Activated T-cell treated with anti-CD3 and anti-CD28 coated beads, Interleukin-2, amount 50 U/mL, for 72 hours (primary cell): Measurements from ENCODE around the gene ARHGAP15. TPM values are rescaled to one million over a fixed set of nuclear protein-coding genes. Genes with fewer than 3 reads are reported as not detected.
A peak's percentile ranks its signal among the peaks of the same experiment; 100 is the strongest.

Experiments
- ATAC-seq, 2 donors: fragments of 150-1000 bp; cut with Tn5 transposase; replicated peaks in 1 of 2; 2 replicates each; pipeline ENCODE4 v1.10.0; 2021; ENCODE audit warnings: moderate library complexity in 2 of 2, mild to moderate bottlenecking in 1 of 2
- DNase-seq, 2 donors: peaks; one replicate each; pipeline ENCODE4 v3.0.0; 2021 to 2022; ENCODE audit warnings: mixed read lengths in 1 of 2
- H3K27ac Mint-ChIP-seq: one replicate; pipeline ENCODE4 v1.8.0; 2022; ENCODE audit warnings: mild to moderate bottlenecking, moderate library complexity, mixed read lengths
- H3K27me3 Mint-ChIP-seq: one replicate; pipeline ENCODE4 v1.8.0; 2022; ENCODE audit warnings: low read depth, mixed read lengths
- H3K36me3 Mint-ChIP-seq, 2 donors: one replicate each; pipeline ENCODE4 v1.8.0; 2022; ENCODE audit warnings: mixed read lengths in 2 of 2, mild to moderate bottlenecking in 1 of 2; ENCODE audit not compliant: insufficient read depth in 2 of 2
- H3K4me1 Mint-ChIP-seq: one replicate; pipeline ENCODE4 v1.8.0; 2022; ENCODE audit warnings: low read depth, mixed read lengths
- H3K4me3 Mint-ChIP-seq, 2 donors: one replicate each; pipeline ENCODE4 v1.8.0; 2022; ENCODE audit warnings: mild to moderate bottlenecking in 2 of 2, mixed read lengths in 2 of 2, moderate library complexity in 2 of 2
- H3K9me3 Mint-ChIP-seq, 2 donors: one replicate each; pipeline ENCODE4 v1.8.0; 2022; ENCODE audit warnings: mixed read lengths in 2 of 2
- total RNA-seq, 2 donors: library from RNA; stranded (reverse); gene quantifications; one replicate each; pipeline ENCODE4 v1.2.3, GENCODE V29; 2022

The ARHGAP15 gene
- total RNA-seq, 2 donors from 2014 or later: 94.6 to 111 TPM

GRCh38 chr2:143282684-143283083 lies 153.5 kb downstream of the ARHGAP15 start:
- Mint-ChIP-seq H3K27me3 (no peaks in the 10 kb centered on the region), H3K4me3 (no peak overlapping the region), H3K9me3 (no peaks in the 10 kb centered on the region), H3K27ac (no peak overlapping the region), H3K36me3 (no peaks in the 10 kb centered on the region), H3K4me1 (peaks cover 35% of the 10 kb centered on the region)
- peak; percentile 23 to 35 for DNase-seq
- ATAC-seq: no peak

- Mint-ChIP-seq H3K36me3 (no peaks in the 10 kb centered on the region), H3K4me1 (peaks cover 29% of the 10 kb centered on the region), H3K27me3 (no peaks in the 10 kb centered on the region), H3K9me3 (no peaks in the 10 kb centered on the region), H3K4me3 (no peak overlapping the region), H3K27ac (peak overlapping the region; percentile 13)
- DNase-seq: peak; percentile 18 to 25
- peak; percentile 53 to 59 for ATAC-seq
These were observed 155.0 kb downstream of the ARHGAP15 start for GRCh38 chr2:143284087-143284675.

- Mint-ChIP-seq H3K36me3 (peaks cover 0 to 1% of the 10 kb centered on the region in 2 donors), H3K4me3 (no peak overlapping the region), H3K4me1 (peaks cover 1% of the 10 kb centered on the region), H3K27me3 (no peaks in the 10 kb centered on the region), H3K27ac (no peak overlapping the region), H3K9me3 (no peaks in the 10 kb centered on the region)
- DNase-seq (no peak), ATAC-seq (no peak)
These were observed 159.8 kb downstream of the ARHGAP15 start for GRCh38 chr2:143289025-143289424.

DNA sequence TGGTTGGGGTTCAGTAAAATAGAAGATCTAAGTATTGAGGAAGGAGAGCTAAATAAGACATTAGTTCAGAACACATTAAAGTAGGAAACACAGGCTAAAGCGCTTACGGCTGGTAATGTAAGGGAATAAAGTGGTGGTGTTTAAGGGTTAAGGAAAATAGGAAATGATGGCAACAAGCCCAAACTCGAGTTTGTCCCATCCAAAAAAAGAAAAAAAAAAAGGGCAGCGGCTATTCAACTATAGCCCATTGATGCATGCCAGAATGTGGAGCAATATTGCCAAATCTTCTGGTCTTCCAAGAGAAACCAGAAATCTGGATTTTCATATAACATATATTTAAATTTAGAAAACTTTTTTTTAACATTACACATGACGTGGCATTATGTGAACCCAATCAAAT lies 161.0 kb downstream of the ARHGAP15 start:
- Mint-ChIP-seq H3K4me3 (no peak overlapping the region), H3K9me3 (no peaks in the 10 kb centered on the region), H3K4me1 (no peaks in the 10 kb centered on the region), H3K27me3 (no peaks in the 10 kb centered on the region), H3K27ac (no peak overlapping the region), H3K36me3 (peaks cover 0 to 1% of the 10 kb centered on the region in 2 donors)
- no peak for DNase-seq
- no peak for ATAC-seq

DNA sequence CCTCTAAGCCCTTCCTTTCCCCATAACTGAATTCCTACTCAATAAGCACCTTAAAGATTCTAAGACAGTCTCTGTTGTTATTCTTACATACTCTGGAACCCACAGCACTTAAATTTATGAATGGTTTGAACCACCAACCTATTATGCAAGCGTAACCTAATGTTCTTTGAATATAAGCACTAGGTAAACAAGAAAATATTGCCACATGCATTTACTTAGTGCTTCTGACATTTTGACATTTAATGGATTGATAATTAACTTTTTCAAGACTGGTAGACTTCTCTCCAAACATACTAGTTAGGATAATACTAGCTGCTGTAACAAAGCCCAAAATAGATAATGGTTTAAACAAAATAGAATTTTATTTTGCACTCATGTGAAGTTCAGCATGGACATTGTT lies 164.8 kb downstream of the ARHGAP15 start:
- Mint-ChIP-seq H3K27me3 (no peaks in the 10 kb centered on the region), H3K4me3 (no peak overlapping the region), H3K4me1 (peaks cover 6% of the 10 kb centered on the region), H3K27ac (no peak overlapping the region), H3K9me3 (no peaks in the 10 kb centered on the region), H3K36me3 (peaks cover 0 to 1% of the 10 kb centered on the region in 2 donors)
- ATAC-seq: no peak
- DNase-seq: no peak

GRCh38 chr2:143296089-143296488 lies 166.9 kb downstream of the ARHGAP15 start:
- Mint-ChIP-seq H3K9me3 (no peaks in the 10 kb centered on the region), H3K36me3 (peaks cover 0 to 3% of the 10 kb centered on the region in 2 donors), H3K4me1 (peaks cover 6% of the 10 kb centered on the region), H3K27ac (no peak overlapping the region), H3K4me3 (no peak overlapping the region), H3K27me3 (no peaks in the 10 kb centered on the region)
- DNase-seq: no peak
- no peak for ATAC-seq

DNA sequence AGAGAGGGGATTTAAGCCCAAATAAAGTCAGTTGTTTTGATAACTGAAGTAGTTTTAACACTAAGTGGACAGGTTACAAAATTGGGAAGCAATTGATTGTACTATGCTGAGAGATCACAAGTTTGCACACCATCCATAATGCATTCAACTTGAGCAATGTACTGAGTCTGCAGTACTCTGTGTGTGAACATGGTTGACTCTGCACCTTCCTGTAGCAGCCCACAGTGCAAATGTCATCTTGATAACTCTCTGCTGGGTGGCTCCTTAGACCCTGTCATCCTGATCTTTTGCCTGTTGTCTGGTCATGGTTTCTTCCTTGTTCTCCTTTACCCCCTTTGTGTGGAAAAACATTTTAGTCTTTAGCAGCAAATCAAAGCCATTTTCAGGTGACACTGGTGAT lies 168.0 kb downstream of the ARHGAP15 start:
- no peak overlapping the region for H3K4me3 Mint-ChIP-seq
- no peak overlapping the region for H3K27ac Mint-ChIP-seq
- H3K27me3 Mint-ChIP-seq: no peaks in the 10 kb centered on the region
- H3K4me1 Mint-ChIP-seq: peaks cover 6% of the 10 kb centered on the region
- no peak for DNase-seq
- H3K9me3 Mint-ChIP-seq: no peaks in the 10 kb centered on the region
- peaks cover 0 to 3% of the 10 kb centered on the region in 2 donors for H3K36me3 Mint-ChIP-seq
- no peak for ATAC-seq

GRCh38 chr2:143300536-143300935 lies 171.3 kb downstream of the ARHGAP15 start:
- Mint-ChIP-seq H3K27ac (no peak overlapping the region), H3K4me1 (peaks cover 6% of the 10 kb centered on the region), H3K9me3 (peaks cover 0 to 2% of the 10 kb centered on the region in 2 donors), H3K27me3 (no peaks in the 10 kb centered on the region), H3K36me3 (peaks cover 0 to 5% of the 10 kb centered on the region in 2 donors), H3K4me3 (no peak overlapping the region)
- no peak for DNase-seq
- no peak for ATAC-seq

DNA sequence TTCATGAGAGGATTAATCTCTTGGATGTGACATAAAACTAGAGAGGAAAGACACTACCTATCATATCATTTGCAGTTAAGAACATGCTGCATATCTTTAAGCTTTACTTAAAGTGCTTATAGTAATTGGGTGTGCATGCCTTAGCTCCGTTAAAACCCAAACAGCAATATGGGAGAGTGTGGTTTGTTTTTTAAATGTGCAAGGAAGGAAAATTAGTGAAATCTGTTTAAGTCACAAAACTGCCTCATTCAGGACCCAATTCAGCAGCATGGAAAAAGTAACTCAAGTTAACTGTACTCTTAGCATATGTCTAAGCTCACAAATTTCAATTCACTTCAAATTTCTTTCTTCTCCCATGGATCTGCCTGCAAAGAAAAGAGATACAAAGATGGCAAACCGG lies 182.2 kb downstream of the ARHGAP15 start:
- Mint-ChIP-seq H3K27ac (no peak overlapping the region), H3K4me1 (peaks cover 6% of the 10 kb centered on the region), H3K9me3 (no peaks in the 10 kb centered on the region), H3K27me3 (no peaks in the 10 kb centered on the region), H3K4me3 (no peak overlapping the region), H3K36me3 (no peaks in the 10 kb centered on the region)
- ATAC-seq (no peak), DNase-seq (no peak)

DNA sequence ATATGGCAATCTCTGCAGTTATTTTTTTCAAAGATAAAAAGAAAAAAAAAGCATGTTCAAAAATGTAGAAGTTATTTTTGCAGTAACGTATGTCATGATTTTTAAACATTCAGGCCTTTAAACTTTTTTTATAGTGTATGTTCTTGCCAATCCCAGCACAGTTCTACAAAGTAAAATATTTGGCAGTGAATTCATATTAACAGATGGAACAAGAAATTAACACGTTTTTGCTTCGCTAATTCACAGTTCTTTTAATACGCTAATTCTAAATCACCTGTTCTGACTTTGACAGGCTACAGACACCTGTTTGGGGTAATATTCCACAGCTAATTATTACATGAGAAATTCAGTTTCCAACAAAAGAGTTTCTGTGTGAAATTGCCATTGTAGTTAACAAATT lies 183.2 kb downstream of the ARHGAP15 start:
- no peaks in the 10 kb centered on the region for H3K9me3 Mint-ChIP-seq

GRCh38 chr2:143313861-143314260 lies 184.6 kb downstream of the ARHGAP15 start:
- no peak for DNase-seq
- H3K27me3 Mint-ChIP-seq: no peaks in the 10 kb centered on the region
- H3K36me3 Mint-ChIP-seq: no peaks in the 10 kb centered on the region
- H3K4me3 Mint-ChIP-seq: no peak overlapping the region
- no peaks in the 10 kb centered on the region for H3K9me3 Mint-ChIP-seq
- H3K27ac Mint-ChIP-seq: no peak overlapping the region
- H3K4me1 Mint-ChIP-seq: no peaks in the 10 kb centered on the region
- ATAC-seq: no peak

More for the DNA sequence above, 183.2 kb downstream of the ARHGAP15 start:
- Mint-ChIP-seq H3K27me3 (no peaks in the 10 kb centered on the region), H3K4me1 (no peaks in the 10 kb centered on the region), H3K27ac (no peak overlapping the region), H3K36me3 (no peaks in the 10 kb centered on the region), H3K4me3 (no peak overlapping the region)
- DNase-seq: no peak
- no peak for ATAC-seq

DNA sequence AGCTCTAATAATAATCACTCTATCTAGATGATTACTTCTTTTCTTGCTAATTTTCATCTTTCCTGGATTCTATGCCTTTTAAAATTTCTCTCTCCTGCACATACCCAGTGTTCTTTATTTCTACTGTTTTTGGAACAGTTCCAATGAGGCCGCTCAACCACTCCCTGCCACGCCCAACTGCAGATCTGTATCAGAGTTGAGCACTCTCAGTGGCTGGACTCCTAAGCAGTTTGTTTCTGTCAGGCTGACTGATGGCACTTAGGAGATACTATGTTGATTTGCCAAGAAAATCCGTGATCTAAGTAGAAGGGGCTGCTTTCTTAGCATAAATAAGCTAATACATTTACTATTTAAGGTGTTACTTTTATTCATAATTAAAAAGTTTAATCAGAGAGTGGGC lies 192.8 kb downstream of the ARHGAP15 start:
- ATAC-seq (no peak), DNase-seq (no peak)
- Mint-ChIP-seq H3K9me3 (peaks cover 0 to 4% of the 10 kb centered on the region in 2 donors), H3K36me3 (peaks cover 4 to 5% of the 10 kb centered on the region in 2 donors), H3K4me1 (peaks cover 5% of the 10 kb centered on the region), H3K27me3 (no peaks in the 10 kb centered on the region), H3K4me3 (no peak overlapping the region), H3K27ac (no peak overlapping the region)

GRCh38 chr2:143329288-143329687 lies 200.1 kb downstream of the ARHGAP15 start:
- Mint-ChIP-seq H3K4me1 (peaks cover 34% of the 10 kb centered on the region), H3K27me3 (no peaks in the 10 kb centered on the region), H3K36me3 (peaks cover 3 to 8% of the 10 kb centered on the region in 2 donors), H3K27ac (no peak overlapping the region), H3K9me3 (peaks cover 2 to 4% of the 10 kb centered on the region in 2 donors), H3K4me3 (no peak overlapping the region)
- ATAC-seq (peak in 1 of 2 donors; percentile 23), DNase-seq (no peak)

DNA sequence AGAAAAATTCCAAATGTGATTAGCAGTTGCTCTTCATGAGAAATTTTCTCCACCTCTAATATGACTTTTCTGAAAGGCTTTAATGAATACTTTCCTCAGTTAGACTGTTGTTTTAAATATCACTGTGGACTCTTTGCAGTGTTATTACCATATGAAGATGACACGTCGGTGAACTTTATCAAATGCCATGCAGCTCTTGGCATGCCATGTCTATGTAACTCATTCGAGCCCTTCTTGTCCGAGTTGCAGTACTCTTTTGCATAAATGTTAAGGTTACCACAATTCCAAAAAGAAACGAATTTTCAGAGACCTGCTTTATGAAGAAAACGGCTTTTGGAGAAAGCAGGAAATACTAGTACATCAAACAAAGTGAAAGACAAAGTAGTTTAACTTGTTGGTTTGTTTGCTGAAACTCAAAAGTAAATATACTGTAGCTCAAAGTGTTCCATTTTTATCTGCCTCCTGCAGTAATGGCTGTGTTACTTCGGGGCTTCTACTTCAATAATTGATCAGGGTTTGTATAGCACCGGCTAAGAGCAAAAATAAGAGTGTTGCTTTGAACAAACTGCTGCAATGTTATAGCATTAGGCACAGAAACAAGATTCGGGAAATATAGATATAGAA lies 204.1 kb downstream of the ARHGAP15 start:
- no peaks in the 10 kb centered on the region for H3K9me3 Mint-ChIP-seq
- DNase-seq (no peak), ATAC-seq (no peak)
- H3K27ac Mint-ChIP-seq: peak overlapping the region; percentile 79
- H3K36me3 Mint-ChIP-seq: peaks cover 0 to 3% of the 10 kb centered on the region in 2 donors
- H3K27me3 Mint-ChIP-seq: no peaks in the 10 kb centered on the region
- peaks cover 34% of the 10 kb centered on the region for H3K4me1 Mint-ChIP-seq
- H3K4me3 Mint-ChIP-seq: no peak overlapping the region
